GM18870 (cell line): ENCODE results near the gene PALM2AKAP2.

ENCODE experiments used
- ATAC-seq: cut with Tn5 transposase; IDR thresholded peaks from one replicate; pipeline ENCODE4 v1.9.1; 2021; ENCODE audit warnings: moderate library complexity; ENCODE audit not compliant: unreplicated experiment

PALM2AKAP2 gene

DNA sequence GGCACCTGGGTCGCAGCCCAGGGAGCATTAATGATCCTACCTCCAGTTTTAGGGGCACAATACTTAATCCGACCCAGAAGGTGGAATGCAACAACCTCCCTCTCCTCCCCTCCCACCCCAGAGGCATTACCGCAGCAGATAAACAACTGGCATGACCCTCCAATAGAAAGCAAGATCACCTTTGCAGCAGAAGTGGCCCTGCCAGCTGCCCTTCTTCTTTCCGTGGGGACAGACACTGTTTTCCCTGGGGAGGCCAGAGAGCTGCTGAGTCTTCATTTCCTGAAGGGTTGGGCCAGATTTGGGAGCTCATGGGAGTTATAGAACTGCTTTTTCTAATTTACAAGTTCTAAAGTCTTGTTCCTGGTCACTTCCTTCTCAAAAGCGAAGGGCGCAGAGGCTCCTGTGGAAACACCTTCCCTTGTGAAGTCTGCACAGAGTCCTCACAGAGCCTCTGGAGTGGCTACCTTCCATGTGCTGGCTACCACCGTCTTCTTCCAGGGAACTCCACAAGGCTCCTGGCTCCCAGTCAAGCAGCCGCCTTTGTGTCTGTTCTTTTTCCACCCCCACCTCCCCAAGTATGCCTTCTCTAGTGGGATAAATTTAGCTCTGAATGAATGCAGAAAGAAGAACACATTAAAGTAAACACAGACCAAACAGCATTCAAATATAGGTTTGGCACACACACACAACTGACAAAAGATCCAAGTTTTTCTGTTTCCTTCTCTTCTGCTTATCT is 8.0 kb upstream of the PALM2AKAP2 start:
- no peak for ATAC-seq

GRCh38 chr9:109775516-109775915 is 4.5 kb upstream of the PALM2AKAP2 start:
- ATAC-seq = no peak

DNA sequence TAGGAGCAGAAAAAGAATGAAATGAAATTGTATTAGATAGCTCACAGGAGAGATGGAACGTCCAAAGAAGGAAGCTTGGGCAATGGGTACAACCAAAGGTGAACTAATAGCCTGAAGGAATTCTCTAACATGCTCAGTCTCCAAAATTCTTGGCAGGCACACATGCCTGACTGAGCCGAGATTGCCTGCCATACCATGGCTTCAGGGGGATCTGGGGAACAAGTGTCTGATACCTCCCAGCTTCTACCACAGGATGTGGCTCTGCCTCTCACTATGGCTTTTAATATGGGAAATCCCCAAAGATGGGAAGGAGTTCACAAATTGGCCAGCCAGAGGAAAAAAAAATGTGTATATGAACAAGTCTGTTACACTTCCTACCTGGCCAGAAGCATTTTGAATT is 3.6 kb upstream of the PALM2AKAP2 start:
- ATAC-seq = no peak

DNA sequence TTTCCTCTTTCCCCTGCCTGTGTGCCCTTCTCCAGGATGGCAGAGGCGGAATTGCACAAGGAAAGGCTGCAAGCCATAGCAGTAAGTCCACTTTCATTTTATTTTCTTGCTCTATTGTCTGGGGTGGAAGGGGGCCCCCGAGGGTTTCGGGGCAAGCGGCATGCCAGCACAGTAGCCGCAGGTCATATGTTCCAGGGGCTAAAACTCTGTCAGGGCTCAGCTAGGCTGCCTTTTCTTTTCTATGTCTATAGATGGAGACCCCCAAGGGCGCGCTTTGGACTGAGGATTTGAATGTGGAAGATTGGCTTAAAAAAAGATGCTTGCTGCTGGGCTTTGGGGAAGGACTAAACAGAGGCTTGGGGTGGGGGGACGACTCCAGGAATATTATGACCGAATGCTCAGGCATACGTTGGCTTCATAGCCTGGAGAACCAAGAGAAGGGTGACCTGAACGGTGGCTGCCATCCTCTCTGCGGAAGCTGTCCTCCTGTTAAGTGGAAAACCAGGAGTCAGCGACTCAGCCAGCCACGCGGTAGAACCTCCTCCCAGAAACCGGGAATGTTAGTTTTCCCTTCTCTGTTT is 545 bp downstream of the PALM2AKAP2 start:
- no peak for ATAC-seq

- no peak for ATAC-seq
Observed at GRCh38 chr9:109781086-109781485, 1.1 kb downstream of the PALM2AKAP2 start.

DNA sequence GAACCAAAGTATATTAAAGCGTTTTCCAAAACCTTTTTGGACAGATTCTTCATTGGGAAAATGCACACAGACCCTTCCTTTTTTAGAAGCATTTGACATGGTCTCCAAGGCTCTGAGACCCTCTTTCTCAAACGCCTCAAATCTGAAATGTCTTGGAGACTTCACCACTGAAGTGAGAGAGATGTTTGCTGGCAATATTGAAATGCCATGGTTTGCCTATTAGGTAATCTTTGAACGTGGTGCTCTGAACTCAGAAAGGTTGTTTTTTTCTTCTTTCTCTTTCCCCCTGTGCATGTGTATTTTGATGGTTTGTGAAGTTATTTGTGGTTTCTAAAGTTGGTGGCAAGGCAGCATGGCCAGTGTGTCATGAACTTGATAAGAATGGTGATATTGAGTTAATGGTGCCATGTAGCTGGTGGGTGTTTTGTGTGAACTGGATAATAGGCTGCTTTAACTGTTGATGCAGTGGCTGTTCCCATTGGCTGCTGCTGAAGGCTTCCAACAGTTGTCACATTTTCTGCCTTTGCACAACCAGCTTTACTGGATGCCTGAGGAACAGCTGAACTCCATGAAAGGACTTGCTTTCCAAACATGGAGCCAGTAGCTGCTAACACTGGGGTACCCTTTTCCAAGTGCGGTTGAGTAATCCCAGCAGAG is 1.7 kb downstream of the PALM2AKAP2 start:
- ATAC-seq = no peak

DNA sequence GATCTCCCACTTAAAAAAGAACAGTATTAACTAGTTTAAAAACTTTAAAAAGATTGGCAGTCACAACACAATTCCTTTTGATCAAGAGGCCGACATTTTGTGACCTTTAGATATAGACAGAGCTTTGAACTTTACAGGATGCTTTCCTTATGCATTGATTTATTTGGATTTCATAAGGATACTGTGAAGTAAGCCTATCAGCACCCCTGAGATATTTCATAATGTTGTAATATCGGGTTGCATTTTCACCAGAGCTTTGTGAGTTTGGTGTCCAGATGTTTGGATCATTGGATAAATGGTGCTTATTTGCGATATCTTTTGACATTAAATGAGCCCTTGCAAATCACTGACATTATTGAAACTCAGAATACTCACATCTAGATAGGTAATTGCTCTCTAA is 7.7 kb downstream of the PALM2AKAP2 start:
- no peak for ATAC-seq

DNA sequence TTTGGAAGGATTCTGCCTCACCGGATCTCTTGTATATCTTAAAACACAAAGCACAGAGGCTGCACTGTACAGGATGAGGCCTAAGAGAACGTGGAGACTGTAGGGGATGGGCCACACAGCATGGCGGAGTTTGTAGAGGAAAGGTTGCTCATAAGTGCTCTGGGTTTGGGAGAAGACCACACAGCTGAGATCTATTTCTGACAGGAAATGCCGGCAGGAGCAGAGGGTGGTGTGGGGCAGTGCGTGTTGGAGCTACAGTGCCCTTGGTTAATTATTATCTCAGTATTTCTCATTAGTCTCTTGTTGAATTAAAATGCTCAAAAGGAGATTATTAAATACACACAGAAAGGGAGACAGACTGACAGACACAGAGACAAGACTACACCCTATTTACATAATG is 9.6 kb downstream of the PALM2AKAP2 start:
- no peak for ATAC-seq

DNA sequence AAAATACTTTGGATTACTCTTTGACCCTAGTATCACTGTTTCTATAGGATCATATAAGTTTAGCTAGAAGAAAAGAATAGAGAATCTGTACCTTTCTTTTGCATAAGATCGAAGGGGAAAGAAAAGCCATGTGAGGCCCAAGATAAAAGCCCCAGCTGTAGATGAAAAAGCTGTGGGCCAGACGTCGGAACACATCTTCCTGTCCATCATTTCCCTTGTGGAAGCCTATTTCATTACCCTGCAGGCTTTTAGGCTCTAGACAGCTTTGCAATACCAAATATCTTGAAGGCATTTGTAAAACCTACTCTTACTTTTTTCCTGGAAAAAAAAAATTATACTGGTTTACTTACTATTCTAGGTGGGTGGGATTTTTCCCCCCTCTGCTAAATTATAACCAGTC is 10.0 kb downstream of the PALM2AKAP2 start:
- ATAC-seq = no peak

GRCh38 chr9:109791003-109791677 is 11.1 kb downstream of the PALM2AKAP2 start:
- no peak for ATAC-seq

DNA sequence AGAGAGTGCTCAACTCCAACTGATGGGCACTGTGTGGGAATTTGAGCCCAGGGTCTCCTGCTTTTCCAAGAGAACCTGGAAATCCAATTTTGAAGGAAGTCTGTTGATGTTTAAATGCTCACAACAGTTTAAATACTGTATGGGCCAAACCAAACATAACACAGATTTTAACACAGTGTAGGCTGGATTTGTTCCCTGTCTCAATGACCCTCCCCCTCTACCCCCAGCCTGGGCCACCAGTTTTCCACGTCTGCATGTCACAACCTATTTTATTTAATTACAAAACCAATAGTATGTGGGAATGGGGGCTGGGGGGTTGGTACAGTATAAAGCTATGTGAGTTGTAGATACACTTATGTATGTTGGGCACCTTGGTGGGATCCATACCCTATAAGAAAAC is 11.7 kb downstream of the PALM2AKAP2 start:
- ATAC-seq = no peak

GRCh38 chr9:109792951-109793546 is 13.1 kb downstream of the PALM2AKAP2 start:
- no peak for ATAC-seq

GRCh38 chr9:109793921-109794320 is 13.9 kb downstream of the PALM2AKAP2 start:
- ATAC-seq = no peak

DNA sequence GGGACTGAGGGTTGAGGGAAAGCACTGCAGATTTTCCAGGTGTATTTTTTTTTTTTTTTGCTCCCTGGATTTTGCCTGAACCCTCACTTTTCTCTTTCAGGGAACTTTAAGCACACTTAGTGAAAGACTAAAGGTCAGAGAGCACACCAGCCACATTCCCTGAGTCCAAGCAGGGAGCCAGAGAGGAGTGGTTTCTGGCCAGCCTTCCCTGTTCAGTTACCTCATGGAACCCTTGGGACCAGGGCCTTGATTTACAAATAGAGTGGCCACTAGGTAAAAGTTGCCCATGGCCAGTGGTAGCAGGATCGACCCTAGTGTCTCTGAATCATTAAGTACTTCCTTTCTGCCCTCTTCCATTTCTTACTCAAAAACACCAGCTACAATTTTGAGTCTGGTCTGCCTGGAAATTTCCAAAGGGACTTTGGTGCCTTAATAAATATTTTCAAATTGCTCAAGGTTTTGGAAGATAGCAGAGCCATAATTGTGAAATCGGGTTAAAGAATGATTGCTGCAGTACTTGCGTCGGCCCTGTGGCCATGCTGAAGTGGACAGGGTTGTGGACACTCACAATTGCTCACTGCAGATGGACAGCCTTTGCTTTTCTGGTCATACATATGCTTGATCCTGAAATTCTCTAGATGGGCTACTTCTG is 14.5 kb downstream of the PALM2AKAP2 start:
- no peak for ATAC-seq

GRCh38 chr9:109795613-109796012 is 15.6 kb downstream of the PALM2AKAP2 start:
- ATAC-seq = no peak

DNA sequence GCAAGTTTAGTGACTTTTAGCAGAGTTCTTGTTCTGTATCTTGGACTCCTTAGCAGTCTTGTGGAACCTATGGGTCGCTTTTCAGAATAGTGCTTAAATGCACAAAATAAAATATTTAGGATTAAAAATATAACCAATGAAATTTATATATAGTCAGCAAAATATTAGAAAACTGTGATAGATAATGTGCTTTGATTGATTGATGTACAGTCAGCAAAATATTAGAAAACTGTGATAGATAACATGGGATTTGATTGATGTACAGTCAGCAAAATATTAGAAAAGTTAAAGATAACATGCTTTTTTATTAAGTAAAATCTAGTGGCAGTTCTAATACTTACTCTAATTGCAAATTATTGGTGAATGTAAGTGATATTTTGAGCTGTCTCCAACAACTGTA is 16.1 kb downstream of the PALM2AKAP2 start:
- ATAC-seq = no peak

GRCh38 chr9:109797006-109797405 is 17.0 kb downstream of the PALM2AKAP2 start:
- ATAC-seq = no peak

- no peak for ATAC-seq
Observed at GRCh38 chr9:109797509-109797908, 17.5 kb downstream of the PALM2AKAP2 start.

DNA sequence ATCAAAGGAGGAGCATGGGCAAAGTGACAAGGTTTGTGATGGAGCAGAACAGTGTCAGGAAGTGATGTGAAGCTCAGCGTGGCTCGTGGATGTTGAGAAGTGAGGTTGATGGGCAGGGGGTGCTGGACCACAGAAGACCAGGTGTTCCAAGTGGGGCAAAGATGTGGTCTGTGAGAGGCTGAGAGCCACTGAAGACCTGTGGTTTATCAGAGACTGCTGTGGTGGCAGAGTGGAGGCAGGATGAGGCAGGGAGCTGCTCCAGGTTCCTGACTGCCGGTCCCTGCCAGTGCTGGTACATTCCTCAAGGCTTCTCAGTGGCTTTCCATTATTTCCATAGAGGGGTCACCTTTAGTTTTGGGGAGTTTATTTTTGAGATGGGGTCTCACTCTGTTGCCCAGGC is 19.1 kb downstream of the PALM2AKAP2 start:
- ATAC-seq = no peak

DNA sequence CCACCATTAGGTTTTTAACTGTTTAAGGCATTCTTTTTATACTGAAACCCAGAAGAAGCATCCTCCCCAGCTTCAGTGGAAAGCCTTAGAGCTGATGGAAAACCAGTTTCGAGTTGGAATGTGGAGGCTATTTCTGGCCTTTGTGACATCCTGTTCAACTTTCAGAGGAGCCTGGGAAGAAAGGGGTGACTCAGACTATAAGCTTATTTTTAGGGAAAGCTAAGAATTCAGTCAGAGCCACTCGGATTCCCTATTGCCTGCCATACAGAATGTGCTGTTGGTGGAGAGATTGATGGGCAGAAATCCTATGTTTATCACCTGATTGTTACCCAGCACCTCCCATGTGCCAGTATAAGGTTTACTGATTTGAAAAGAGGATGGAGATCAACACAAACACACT is 19.8 kb downstream of the PALM2AKAP2 start:
- no peak for ATAC-seq

GRCh38 chr9:109801484-109801883 is 21.5 kb downstream of the PALM2AKAP2 start:
- ATAC-seq = no peak
